Measurements from ENCODE around the gene SLC16A8.

Gene SLC16A8

GRCh38 chr22:38127869-38128268 lies 43.9 kb upstream of the SLC16A8 start:
- no peak for TF ChIP-seq CTCF (IDR thresholded peaks at IDR 0.05; ENCODE audit: low read depth, low read length)
- DNase-seq (ENCODE audit: extremely low read depth, low read depth) = no peak

- no peak for TF ChIP-seq CTCF (IDR thresholded peaks at IDR 0.05; ENCODE audit: low read depth, low read length)
- no peak for DNase-seq (ENCODE audit: extremely low read depth, low read depth)
Observed at GRCh38 chr22:38126928-38127668, 43.1 kb upstream of the SLC16A8 start.

- DNase-seq (ENCODE audit: extremely low read depth, low read depth) = no peak
- no peak for TF ChIP-seq CTCF (IDR thresholded peaks at IDR 0.05; ENCODE audit: low read depth, low read length)
Observed at GRCh38 chr22:38125751-38126201, 41.8 kb upstream of the SLC16A8 start.

GRCh38 chr22:38125038-38125610 lies 41.1 kb upstream of the SLC16A8 start:
- TF ChIP-seq CTCF (IDR thresholded peaks at IDR 0.05; ENCODE audit: low read depth, low read length) = no peak
- DNase-seq (ENCODE audit: extremely low read depth, low read depth) = no peak

GRCh38 chr22:38124236-38124974 lies 40.4 kb upstream of the SLC16A8 start:
- TF ChIP-seq CTCF (IDR thresholded peaks at IDR 0.05; ENCODE audit: low read depth, low read length) = no peak
- DNase-seq (ENCODE audit: extremely low read depth, low read depth) = no peak

- no peak for TF ChIP-seq CTCF (IDR thresholded peaks at IDR 0.05; ENCODE audit: low read depth, low read length)
- no peak for DNase-seq (ENCODE audit: extremely low read depth, low read depth)
Observed at GRCh38 chr22:38122616-38123015, 38.6 kb upstream of the SLC16A8 start.

All from AG09319 (cell line).